WTC11 (cell line): Measurements from ENCODE around the gene EFHB.

ENCODE experiments used
- ARID4B ChIP-seq: sonication (generic); formaldehyde crosslinking; IDR thresholded peaks from 2 replicates; pipeline ENCODE4 v1.8.0; 2023; ENCODE audit warnings: missing genetic modification reagents, mild to moderate bottlenecking, borderline replicate concordance
- ATF3 ChIP-seq: sonication (generic); formaldehyde crosslinking; conservative IDR thresholded peaks from 2 replicates; pipeline ENCODE4 v1.8.1; 2022; ENCODE audit warnings: mild to moderate bottlenecking, missing genetic modification reagents
- CREM ChIP-seq: sonication (generic); formaldehyde crosslinking; IDR thresholded peaks from 2 replicates; pipeline ENCODE4 v1.8.1; 2022; ENCODE audit warnings: mild to moderate bottlenecking, missing genetic modification reagents, moderate library complexity
- CTCF ChIP-seq: fragments of 200-600 bp; IDR thresholded peaks from 2 replicates; pipeline ENCODE4 v1.8.0; 2022; ENCODE audit warnings: antibody characterized with exemption
- ETV6 ChIP-seq: sonication (generic); formaldehyde crosslinking; IDR thresholded peaks from 2 replicates; pipeline ENCODE4 v1.8.1; 2022; ENCODE audit warnings: mild to moderate bottlenecking, missing genetic modification reagents
- IRF2 ChIP-seq: sonication (generic); formaldehyde crosslinking; IDR thresholded peaks from 2 replicates; pipeline ENCODE4 v1.8.0; 2022; ENCODE audit warnings: low read depth, missing genetic modification reagents, borderline replicate concordance
- SP1 ChIP-seq: sonication (generic); formaldehyde crosslinking; conservative IDR thresholded peaks from 2 replicates; pipeline ENCODE4 v1.8.1; 2022; ENCODE audit warnings: missing genetic modification reagents
- TCF7 ChIP-seq: sonication (generic); formaldehyde crosslinking; IDR thresholded peaks from 2 replicates; pipeline ENCODE4 v1.8.0; 2022; ENCODE audit warnings: mild to moderate bottlenecking, low read depth, missing genetic modification reagents, moderate library complexity
- TEAD1 ChIP-seq: sonication (generic); formaldehyde crosslinking; IDR thresholded peaks from 2 replicates; pipeline ENCODE4 v1.8.0; 2022; ENCODE audit warnings: mild to moderate bottlenecking, missing genetic modification reagents
- USF1 ChIP-seq: sonication (generic); formaldehyde crosslinking; IDR thresholded peaks from 2 replicates; pipeline ENCODE4 v1.8.0; 2022; ENCODE audit warnings: mild to moderate bottlenecking, missing genetic modification reagents
- USF2 ChIP-seq: sonication (generic); formaldehyde crosslinking; IDR thresholded peaks from 2 replicates; pipeline ENCODE4 v1.8.1; 2023; ENCODE audit warnings: mild to moderate bottlenecking, missing genetic modification reagents, moderate library complexity
- ZNF263 ChIP-seq: sonication (generic); formaldehyde crosslinking; IDR thresholded peaks from 2 replicates; pipeline ENCODE4 v1.8.1; 2022; ENCODE audit warnings: low read depth, mild to moderate bottlenecking, moderate library complexity, missing genetic modification reagents

GRCh38 chr3:19948226-19948591 is 14.2 kb upstream of the EFHB start:
- TF ChIP-seq CTCF = no peak
- TF ChIP-seq TEAD1 = no peak
- no peak for TF ChIP-seq ETV6 (CRISPR knock-in tag)
- no peak for TF ChIP-seq USF2 (CRISPR knock-in tag)
- TF ChIP-seq ZNF263 (CRISPR knock-in tag) = no peak
- no peak for TF ChIP-seq CREM
- TF ChIP-seq TCF7 (CRISPR knock-in tag) = no peak
- TF ChIP-seq USF1 (CRISPR knock-in tag) = no peak
- no peak for TF ChIP-seq ATF3 (CRISPR knock-in tag)
- TF ChIP-seq SP1 (CRISPR knock-in tag) = no peak
- no peak for TF ChIP-seq IRF2 (CRISPR knock-in tag)
- TF ChIP-seq ARID4B (CRISPR knock-in tag) = no peak
